NT2/D1 (cell line): ENCODE data around the gene CCDC91.
"Not testable (repeated sequence)": the region's sequence is repeated elsewhere in the genome, so short reads cannot be mapped to it uniquely, and the experiment has no call there.

Experiments
- SUZ12 ChIP-seq: IDR thresholded peaks from 2 replicates; pipeline ENCODE4 v1.6.1; 2011; ENCODE audit not compliant: insufficient read length, insufficient read depth; ENCODE audit errors: extremely low read depth
- YY1 ChIP-seq: IDR thresholded peaks from 2 replicates; pipeline ENCODE4 v1.6.1; 2011; ENCODE audit not compliant: insufficient read length, insufficient read depth
- ZNF274 ChIP-seq: IDR thresholded peaks from 2 replicates; pipeline ENCODE4 v1.6.1; 2011; ENCODE audit warnings: mild to moderate bottlenecking, low read depth, low read length

DNA sequence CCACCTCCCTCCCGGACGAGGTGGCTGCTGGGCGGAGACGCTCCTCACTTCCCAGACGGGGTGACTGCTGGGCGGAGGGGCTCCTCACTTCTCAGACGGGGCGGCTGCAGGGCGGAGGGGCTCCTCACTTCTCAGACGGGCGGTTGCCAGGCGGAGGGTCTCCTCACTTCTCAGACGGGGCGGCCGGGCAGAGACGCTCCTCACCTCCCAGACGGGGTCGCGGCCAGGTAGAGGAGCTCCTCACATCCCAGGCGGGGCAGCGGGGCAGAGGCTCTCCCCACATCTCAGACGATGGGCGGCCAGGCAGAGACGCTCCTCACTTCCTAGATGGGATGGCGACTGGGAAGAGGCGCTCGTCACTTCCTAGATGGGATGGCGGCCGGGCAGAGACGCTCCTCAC is 10.9 kb downstream of the CCDC91 start:
- not testable (repeated sequence) for TF ChIP-seq YY1, SUZ12, ZNF274
